Measurements from ENCODE around the gene CMTR2.
"Not testable (repeated sequence)": the region's sequence is repeated elsewhere in the genome, so short reads cannot be mapped to it uniquely, and the experiment has no call there.

- not testable (repeated sequence) for TF ChIP-seq POLR2A (IDR thresholded peaks at IDR 0.05; ENCODE audit: low read length); GATA1 (IDR thresholded peaks at IDR 0.05; ENCODE audit: low read depth, low read length)
Measured at GRCh38 chr16:71313591-71313990, 24.4 kb upstream of the CMTR2 start.

Measured in erythroblast (primary cell).